ENCODE data around the gene LCOR.

Gene LCOR

DNA sequence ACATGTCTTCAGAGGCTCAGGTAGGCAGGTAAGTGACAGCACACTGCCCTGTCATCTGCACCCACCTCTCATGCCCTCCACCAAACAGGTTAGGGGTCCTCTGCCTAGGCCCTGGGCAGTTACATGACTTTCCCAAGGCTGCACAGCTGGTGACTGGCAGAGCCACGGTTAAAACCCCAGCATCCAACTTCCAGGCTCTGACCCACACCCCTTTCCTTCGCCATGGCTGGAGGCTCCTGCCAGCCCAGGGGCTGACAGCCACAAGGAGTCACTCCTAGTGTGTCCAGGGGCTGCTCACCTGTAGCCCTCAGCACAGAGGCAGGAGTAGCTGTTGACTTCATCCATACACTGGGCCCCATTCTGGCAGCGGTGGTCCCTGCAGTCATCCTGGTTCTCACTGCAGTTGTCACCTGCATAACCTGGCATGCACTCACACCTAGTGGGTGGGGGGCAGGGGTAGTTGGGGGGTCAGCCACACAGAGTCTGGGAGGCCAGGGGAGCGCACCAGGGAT, 178.7 kb downstream of the LCOR start:
- H3K36me3 ChIP-seq (ENCODE audit: insufficient read depth) = no peaks in the 10 kb centered on the region
- H3K27ac ChIP-seq = no peak overlapping the region
- TF ChIP-seq, protein P1, sequence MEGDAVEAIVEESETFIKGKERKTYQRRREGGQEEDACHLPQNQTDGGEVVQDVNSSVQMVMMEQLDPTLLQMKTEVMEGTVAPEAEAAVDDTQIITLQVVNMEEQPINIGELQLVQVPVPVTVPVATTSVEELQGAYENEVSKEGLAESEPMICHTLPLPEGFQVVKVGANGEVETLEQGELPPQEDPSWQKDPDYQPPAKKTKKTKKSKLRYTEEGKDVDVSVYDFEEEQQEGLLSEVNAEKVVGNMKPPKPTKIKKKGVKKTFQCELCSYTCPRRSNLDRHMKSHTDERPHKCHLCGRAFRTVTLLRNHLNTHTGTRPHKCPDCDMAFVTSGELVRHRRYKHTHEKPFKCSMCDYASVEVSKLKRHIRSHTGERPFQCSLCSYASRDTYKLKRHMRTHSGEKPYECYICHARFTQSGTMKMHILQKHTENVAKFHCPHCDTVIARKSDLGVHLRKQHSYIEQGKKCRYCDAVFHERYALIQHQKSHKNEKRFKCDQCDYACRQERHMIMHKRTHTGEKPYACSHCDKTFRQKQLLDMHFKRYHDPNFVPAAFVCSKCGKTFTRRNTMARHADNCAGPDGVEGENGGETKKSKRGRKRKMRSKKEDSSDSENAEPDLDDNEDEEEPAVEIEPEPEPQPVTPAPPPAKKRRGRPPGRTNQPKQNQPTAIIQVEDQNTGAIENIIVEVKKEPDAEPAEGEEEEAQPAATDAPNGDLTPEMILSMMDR (conservative IDR thresholded peaks at IDR 0.05; ENCODE audit: low read depth, low read length) = no peak
- no peak overlapping the region for H2AFZ ChIP-seq (ENCODE audit: low read depth)
- H3K9ac ChIP-seq = no peak overlapping the region
- no peak overlapping the region for H3K4me3 ChIP-seq (IDR thresholded peaks at IDR 0.05; ENCODE audit: insufficient read depth, low read depth, low read length)
- H3K79me2 ChIP-seq (ENCODE audit: insufficient read depth, low read depth) = no peaks in the 10 kb centered on the region
- H3K4me1 ChIP-seq (ENCODE audit: low read depth, poor library complexity, severe bottlenecking) = no peaks in the 10 kb centered on the region
- no peaks in the 10 kb centered on the region for H4K20me1 ChIP-seq (ENCODE audit: insufficient read depth)
- no peak overlapping the region for H3K4me2 ChIP-seq
- H3K27me3 ChIP-seq (ENCODE audit: insufficient read depth, low read depth) = no peaks in the 10 kb centered on the region

DNA sequence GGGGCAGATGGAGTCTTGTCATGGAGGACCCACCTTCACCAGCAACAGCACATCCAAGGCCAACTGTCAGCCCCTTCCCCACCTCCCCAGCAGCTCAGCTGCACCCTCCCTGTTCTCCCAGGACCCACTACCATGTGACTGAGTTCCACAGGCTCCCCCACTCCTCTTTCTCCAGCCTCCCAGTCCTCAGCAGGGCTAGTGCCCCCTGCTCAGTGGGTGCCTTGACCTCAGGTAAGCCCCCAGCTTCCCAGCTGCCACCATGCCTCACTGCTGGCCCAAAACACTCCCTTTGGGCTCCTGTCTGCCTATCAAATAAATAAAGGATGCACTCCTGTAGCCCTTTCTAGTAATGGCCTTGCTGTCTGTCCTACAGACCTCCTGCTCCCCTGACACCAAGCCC, 179.3 kb downstream of the LCOR start:
- H3K79me2 ChIP-seq (ENCODE audit: insufficient read depth, low read depth) = no peaks in the 10 kb centered on the region
- H3K36me3 ChIP-seq (ENCODE audit: insufficient read depth) = no peaks in the 10 kb centered on the region
- no peaks in the 10 kb centered on the region for H3K27me3 ChIP-seq (ENCODE audit: insufficient read depth, low read depth)
- H4K20me1 ChIP-seq (ENCODE audit: insufficient read depth) = no peaks in the 10 kb centered on the region
- no peak overlapping the region for H3K4me3 ChIP-seq (IDR thresholded peaks at IDR 0.05; ENCODE audit: insufficient read depth, low read depth, low read length)
- no peak overlapping the region for H3K9ac ChIP-seq
- H3K4me1 ChIP-seq (ENCODE audit: low read depth, poor library complexity, severe bottlenecking) = peaks cover 3% of the 10 kb centered on the region
- H3K27ac ChIP-seq = no peak overlapping the region
- TF ChIP-seq, protein P1 (conservative IDR thresholded peaks at IDR 0.05; ENCODE audit: low read depth, low read length) = no peak
- H3K4me2 ChIP-seq = no peak overlapping the region
- no peak overlapping the region for H2AFZ ChIP-seq (ENCODE audit: low read depth)

DNA sequence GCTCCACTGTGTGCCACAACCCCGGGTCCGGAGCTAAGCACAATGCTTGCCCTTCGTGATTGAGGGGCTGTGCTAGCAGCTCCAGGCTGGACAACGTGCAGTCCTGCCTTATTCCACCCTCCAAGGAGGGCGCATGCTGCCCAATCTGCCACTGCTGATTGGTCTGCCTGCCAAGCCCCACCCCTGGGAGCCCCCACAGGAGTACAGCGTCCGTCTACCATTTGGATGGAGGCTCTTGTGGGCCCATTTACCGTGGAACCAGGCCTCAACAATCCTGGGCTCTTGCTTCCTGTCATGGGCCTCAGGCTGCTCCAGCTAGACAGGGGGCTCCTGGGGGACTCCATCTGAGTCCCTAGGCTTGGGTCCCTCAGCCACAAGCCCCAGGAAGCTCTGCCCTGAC, 180.4 kb downstream of the LCOR start:
- H4K20me1 ChIP-seq (ENCODE audit: insufficient read depth) = no peaks in the 10 kb centered on the region
- H2AFZ ChIP-seq (ENCODE audit: low read depth) = no peak overlapping the region
- peaks cover 13% of the 10 kb centered on the region for H3K4me1 ChIP-seq (ENCODE audit: low read depth, poor library complexity, severe bottlenecking)
- H3K27ac ChIP-seq = no peak overlapping the region
- H3K79me2 ChIP-seq (ENCODE audit: insufficient read depth, low read depth) = no peaks in the 10 kb centered on the region
- TF ChIP-seq, protein P1 (conservative IDR thresholded peaks at IDR 0.05; ENCODE audit: low read depth, low read length) = no peak
- no peak overlapping the region for H3K9ac ChIP-seq
- no peaks in the 10 kb centered on the region for H3K27me3 ChIP-seq (ENCODE audit: insufficient read depth, low read depth)
- H3K36me3 ChIP-seq (ENCODE audit: insufficient read depth) = no peaks in the 10 kb centered on the region
- no peak overlapping the region for H3K4me2 ChIP-seq
- H3K4me3 ChIP-seq (IDR thresholded peaks at IDR 0.05; ENCODE audit: insufficient read depth, low read depth, low read length) = no peak overlapping the region

DNA sequence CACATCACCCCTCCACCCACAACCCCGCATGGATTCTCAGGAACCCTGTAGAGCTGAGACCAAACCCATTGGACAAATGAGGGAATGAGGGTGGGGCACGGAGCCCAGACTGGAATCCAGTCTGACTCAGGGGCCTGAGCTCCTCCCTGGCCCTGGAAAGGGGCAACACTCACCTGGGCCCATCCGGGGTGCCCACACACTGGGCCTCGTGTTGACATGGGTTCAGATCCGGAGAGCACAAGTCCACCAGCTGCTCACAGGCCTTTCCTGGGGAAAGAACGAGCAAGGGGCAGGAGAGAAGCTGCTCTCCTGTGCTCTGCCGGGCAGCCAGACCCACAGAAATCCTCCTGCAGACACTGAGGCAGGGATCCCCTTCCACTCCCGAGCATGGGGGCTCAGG, 181.5 kb downstream of the LCOR start:
- Histone ChIP-seq H3K4me2 (no peak overlapping the region), H3K79me2 (ENCODE audit: insufficient read depth, low read depth) (no peaks in the 10 kb centered on the region), H4K20me1 (ENCODE audit: insufficient read depth) (no peaks in the 10 kb centered on the region), H3K36me3 (ENCODE audit: insufficient read depth) (no peaks in the 10 kb centered on the region), H3K4me1 (ENCODE audit: low read depth, poor library complexity, severe bottlenecking) (peaks cover 15% of the 10 kb centered on the region), H3K4me3 (IDR thresholded peaks at IDR 0.05; ENCODE audit: insufficient read depth, low read depth, low read length) (no peak overlapping the region), H3K27me3 (ENCODE audit: insufficient read depth, low read depth) (no peaks in the 10 kb centered on the region), H3K27ac (no peak overlapping the region), H3K9ac (no peak overlapping the region), H2AFZ (ENCODE audit: low read depth) (no peak overlapping the region)
- TF ChIP-seq, protein P1 (conservative IDR thresholded peaks at IDR 0.05; ENCODE audit: low read depth, low read length) = no peak
